ENCODE data around the gene MRGPRE.

Gene MRGPRE

GRCh38 chr11:3213659-3214419 lies 18.4 kb downstream of the MRGPRE start:
- H3K27me3 Mint-ChIP-seq (ENCODE audit: low read depth, poor library complexity), result peaks cover 43% of the 10 kb centered on the region
- peak overlapping the region; percentile 46 for H3K27ac Mint-ChIP-seq
- no peak overlapping the region for H3K4me3 Mint-ChIP-seq
- no peak for TF ChIP-seq CTCF (IDR thresholded peaks at IDR 0.05)
- H3K4me1 Mint-ChIP-seq, result peaks cover 9% of the 10 kb centered on the region
- H3K9me3 Mint-ChIP-seq, result peaks cover 14% of the 10 kb centered on the region
- H3K36me3 Mint-ChIP-seq (ENCODE audit: low read depth), result no peaks in the 10 kb centered on the region
- no peak for DNase-seq

GRCh38 chr11:3208272-3208671 lies 23.9 kb downstream of the MRGPRE start:
- H3K9me3 Mint-ChIP-seq, result peaks cover 14% of the 10 kb centered on the region
- no peaks in the 10 kb centered on the region for H3K36me3 Mint-ChIP-seq (ENCODE audit: low read depth)
- H3K4me1 Mint-ChIP-seq, result peaks cover 20% of the 10 kb centered on the region
- H3K27ac Mint-ChIP-seq, result no peak overlapping the region
- H3K4me3 Mint-ChIP-seq, result no peak overlapping the region
- DNase-seq, result no peak
- no peak for TF ChIP-seq CTCF (IDR thresholded peaks at IDR 0.05)
- H3K27me3 Mint-ChIP-seq (ENCODE audit: low read depth, poor library complexity), result peaks cover 28% of the 10 kb centered on the region

GRCh38 chr11:3207526-3208189 lies 24.6 kb downstream of the MRGPRE start:
- peaks cover 21% of the 10 kb centered on the region for H3K4me1 Mint-ChIP-seq
- no peak for DNase-seq
- no peaks in the 10 kb centered on the region for H3K36me3 Mint-ChIP-seq (ENCODE audit: low read depth)
- peaks cover 14% of the 10 kb centered on the region for H3K9me3 Mint-ChIP-seq
- H3K4me3 Mint-ChIP-seq, result no peak overlapping the region
- no peak for TF ChIP-seq CTCF (IDR thresholded peaks at IDR 0.05)
- H3K27ac Mint-ChIP-seq, result no peak overlapping the region
- H3K27me3 Mint-ChIP-seq (ENCODE audit: low read depth, poor library complexity), result peaks cover 34% of the 10 kb centered on the region

- H3K27ac Mint-ChIP-seq, result no peak overlapping the region
- H3K9me3 Mint-ChIP-seq, result peaks cover 12% of the 10 kb centered on the region
- peaks cover 38% of the 10 kb centered on the region for H3K27me3 Mint-ChIP-seq (ENCODE audit: low read depth, poor library complexity)
- DNase-seq, result no peak
- H3K4me1 Mint-ChIP-seq, result peaks cover 25% of the 10 kb centered on the region
- H3K4me3 Mint-ChIP-seq, result no peak overlapping the region
- TF ChIP-seq CTCF (IDR thresholded peaks at IDR 0.05), result no peak
- H3K36me3 Mint-ChIP-seq (ENCODE audit: low read depth), result no peaks in the 10 kb centered on the region
Measured at GRCh38 chr11:3206922-3207204, 25.4 kb downstream of the MRGPRE start.

- H3K27me3 Mint-ChIP-seq (ENCODE audit: low read depth, poor library complexity), result peaks cover 38% of the 10 kb centered on the region
- TF ChIP-seq CTCF (IDR thresholded peaks at IDR 0.05), result no peak
- no peak overlapping the region for H3K4me3 Mint-ChIP-seq
- no peak for DNase-seq
- peaks cover 25% of the 10 kb centered on the region for H3K4me1 Mint-ChIP-seq
- no peaks in the 10 kb centered on the region for H3K36me3 Mint-ChIP-seq (ENCODE audit: low read depth)
- H3K27ac Mint-ChIP-seq, result no peak overlapping the region
- peaks cover 7% of the 10 kb centered on the region for H3K9me3 Mint-ChIP-seq
Measured at GRCh38 chr11:3206156-3206921, 25.9 kb downstream of the MRGPRE start.

Data from nephron progenitor cell (in vitro differentiated cells).